ENCODE results near the gene KCNK18. TPM values are rescaled to one million over a fixed set of nuclear protein-coding genes. Genes with fewer than 3 reads are reported as not detected.

The KCNK18 gene
- total RNA-seq, 2 donors from 2014 or later = not detected

DNA sequence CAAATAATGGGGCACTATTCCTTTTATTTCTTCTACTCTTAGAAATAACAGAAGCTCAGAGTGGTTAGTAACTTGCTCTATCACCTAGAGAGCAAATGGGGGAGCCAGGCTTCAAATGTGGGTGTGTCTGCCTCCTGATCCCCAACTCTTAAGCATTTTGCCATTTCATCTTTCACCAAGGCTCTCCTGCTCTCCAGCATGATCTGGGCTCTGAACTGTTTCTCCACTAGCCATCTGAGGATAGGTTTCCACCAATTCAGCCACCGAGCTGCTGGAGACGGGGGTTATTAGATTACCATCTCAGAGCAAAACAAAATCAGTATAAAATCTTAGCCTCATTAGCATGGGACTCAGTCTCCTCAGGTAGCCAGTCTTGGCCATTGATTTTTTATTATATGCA, 39.0 kb upstream of the KCNK18 start:
- H3K9ac ChIP-seq (ENCODE audit: extremely low read depth, low read length, poor library complexity, severe bottlenecking) = no peak overlapping the region
- Mint-ChIP-seq H3K27me3 (ENCODE audit: insufficient read depth) (peaks cover 84% of the 10 kb centered on the region), H3K27ac (no peak overlapping the region), H3K4me1 (peaks cover 56% of the 10 kb centered on the region), H3K36me3 (ENCODE audit: low read depth) (no peaks in the 10 kb centered on the region), H3K4me3 (no peak overlapping the region), H3K9me3 (no peaks in the 10 kb centered on the region)
- no peak for DNase-seq
- 61% methylated on average over 2 of the region's 2 CpGs; no CpG with 5 or more reads in 1 of the 2 experiments for WGBS, 2 experiments (ENCODE audit: insufficient coverage in 1 of 2, insufficient read length in 1 of 2)
- peaks cover 88% of the 10 kb centered on the region for H3K27me3 ChIP-seq (ENCODE audit: control insufficient read depth, insufficient read depth, low read length, poor library complexity, severe bottlenecking)
- H3K4me3 ChIP-seq (ENCODE audit: low read length) = no peak overlapping the region
- H3K4me1 ChIP-seq (ENCODE audit: control insufficient read depth, insufficient read depth, low read length) = peaks cover 14% of the 10 kb centered on the region
- H3K9me3 ChIP-seq (ENCODE audit: control insufficient read depth, low read length) = no peaks in the 10 kb centered on the region
- no peak overlapping the region for H3K27ac ChIP-seq (ENCODE audit: low read depth, low read length)
- TF ChIP-seq, protein P1, sequence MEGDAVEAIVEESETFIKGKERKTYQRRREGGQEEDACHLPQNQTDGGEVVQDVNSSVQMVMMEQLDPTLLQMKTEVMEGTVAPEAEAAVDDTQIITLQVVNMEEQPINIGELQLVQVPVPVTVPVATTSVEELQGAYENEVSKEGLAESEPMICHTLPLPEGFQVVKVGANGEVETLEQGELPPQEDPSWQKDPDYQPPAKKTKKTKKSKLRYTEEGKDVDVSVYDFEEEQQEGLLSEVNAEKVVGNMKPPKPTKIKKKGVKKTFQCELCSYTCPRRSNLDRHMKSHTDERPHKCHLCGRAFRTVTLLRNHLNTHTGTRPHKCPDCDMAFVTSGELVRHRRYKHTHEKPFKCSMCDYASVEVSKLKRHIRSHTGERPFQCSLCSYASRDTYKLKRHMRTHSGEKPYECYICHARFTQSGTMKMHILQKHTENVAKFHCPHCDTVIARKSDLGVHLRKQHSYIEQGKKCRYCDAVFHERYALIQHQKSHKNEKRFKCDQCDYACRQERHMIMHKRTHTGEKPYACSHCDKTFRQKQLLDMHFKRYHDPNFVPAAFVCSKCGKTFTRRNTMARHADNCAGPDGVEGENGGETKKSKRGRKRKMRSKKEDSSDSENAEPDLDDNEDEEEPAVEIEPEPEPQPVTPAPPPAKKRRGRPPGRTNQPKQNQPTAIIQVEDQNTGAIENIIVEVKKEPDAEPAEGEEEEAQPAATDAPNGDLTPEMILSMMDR (conservative IDR thresholded peaks at IDR 0.05) = no peak
- no peaks in the 10 kb centered on the region for H3K36me3 ChIP-seq (ENCODE audit: control insufficient read depth, insufficient read depth, low read length)

- Histone ChIP-seq H3K4me3 (ENCODE audit: low read length) (peak overlapping the region; percentile 47), H3K27ac (ENCODE audit: low read depth, low read length) (no peak overlapping the region)
- H3K4me1 Mint-ChIP-seq = peaks cover 58% of the 10 kb centered on the region
These were observed 37.9 kb upstream of the KCNK18 start for GRCh38 chr10:117159390-117159789.

GRCh38 chr10:117160567-117160966, 36.7 kb upstream of the KCNK18 start:
- 31 to 38% methylated on average over 5 of the region's 5 CpGs for WGBS, 2 experiments (ENCODE audit: insufficient coverage in 1 of 2, insufficient read length in 1 of 2)
- Mint-ChIP-seq H3K9me3 (no peaks in the 10 kb centered on the region), H3K36me3 (ENCODE audit: low read depth) (no peaks in the 10 kb centered on the region), H3K27me3 (ENCODE audit: insufficient read depth) (peaks cover 84% of the 10 kb centered on the region), H3K27ac (peak overlapping the region; percentile 52), H3K4me3 (peak overlapping the region; percentile 30), H3K4me1 (peaks cover 65% of the 10 kb centered on the region)
- Histone ChIP-seq H3K9ac (ENCODE audit: extremely low read depth, low read length, poor library complexity, severe bottlenecking) (no peak overlapping the region), H3K27me3 (ENCODE audit: control insufficient read depth, insufficient read depth, low read length, poor library complexity, severe bottlenecking) (peaks cover 89% of the 10 kb centered on the region), H3K4me3 (ENCODE audit: low read length) (no peak overlapping the region), H3K4me1 (ENCODE audit: control insufficient read depth, insufficient read depth, low read length) (peaks cover 14% of the 10 kb centered on the region), H3K36me3 (ENCODE audit: control insufficient read depth, insufficient read depth, low read length) (no peaks in the 10 kb centered on the region), H3K9me3 (ENCODE audit: control insufficient read depth, low read length) (no peaks in the 10 kb centered on the region), H3K27ac (ENCODE audit: low read depth, low read length) (no peak overlapping the region)
- TF ChIP-seq, protein P1 (conservative IDR thresholded peaks at IDR 0.05) = no peak
- DNase-seq = peak; percentile 52

More at GRCh38 chr10:117159390-117159789, 37.9 kb upstream of the KCNK18 start:
- no peaks in the 10 kb centered on the region for H3K36me3 ChIP-seq (ENCODE audit: control insufficient read depth, insufficient read depth, low read length)
- peaks cover 14% of the 10 kb centered on the region for H3K4me1 ChIP-seq (ENCODE audit: control insufficient read depth, insufficient read depth, low read length)
- peak; percentile 93 for DNase-seq
- H3K9ac ChIP-seq (ENCODE audit: extremely low read depth, low read length, poor library complexity, severe bottlenecking) = no peak overlapping the region
- 0% methylated on average over 5 to 6 of the region's 6 CpGs for WGBS, 2 experiments (ENCODE audit: insufficient coverage in 1 of 2, insufficient read length in 1 of 2)
- H3K27me3 ChIP-seq (ENCODE audit: control insufficient read depth, insufficient read depth, low read length, poor library complexity, severe bottlenecking) = peaks cover 89% of the 10 kb centered on the region
- Mint-ChIP-seq H3K9me3 (no peaks in the 10 kb centered on the region), H3K27ac (peak overlapping the region; percentile 91), H3K36me3 (ENCODE audit: low read depth) (no peaks in the 10 kb centered on the region), H3K4me3 (peak overlapping the region; percentile 30), H3K27me3 (ENCODE audit: insufficient read depth) (peaks cover 84% of the 10 kb centered on the region)
- TF ChIP-seq, protein P1 (conservative IDR thresholded peaks at IDR 0.05) = no peak
- H3K9me3 ChIP-seq (ENCODE audit: control insufficient read depth, low read length) = no peaks in the 10 kb centered on the region
